SK-N-SH (cell line): ENCODE results near the gene LATS2. TPM values are rescaled to one million over a fixed set of nuclear protein-coding genes. Genes with fewer than 3 reads are reported as not detected.

ENCODE experiments used
- CTCF ChIA-PET: fragments of 300-600, 350-600 bp; formaldehyde crosslinking; extraction: SDS; loops from one replicate; lab custom pipeline; 2021; lab: Yijun Ruan, JAX
- POLR2A ChIA-PET: fragments of 350-600 bp; sonication (Branson Sonifier 250); formaldehyde crosslinking; extraction: SDS; loops from one replicate; lab custom pipeline; 2020; ENCODE audit warnings: antibody characterized with exemption, inconsistent platforms; lab: Yijun Ruan, JAX
- DNase-seq: peaks from one replicate; pipeline ENCODE4 v3.0.0; 2012
- H2AFZ ChIP-seq: fragments of 200-600 bp; sonication (generic); 2 replicates; pipeline ENCODE4 v1.8.1; 2016; ENCODE audit warnings: antibody characterized with exemption, mild to moderate bottlenecking, low read depth
- H3F3A ChIP-seq: fragments of 200-600 bp; sonication (generic); replicated peaks from 2 replicates; pipeline ENCODE3; 2016; ENCODE audit warnings: antibody characterized with exemption, mild to moderate bottlenecking; ENCODE audit not compliant: insufficient read depth
- H3K27ac ChIP-seq, 2 experiments: fragments of 200-500 bp in 1 of 2; fragments of 200-600 bp in 1 of 2; sonication (Bioruptor generic) in 1 of 2; sonication (generic), shearing (Covaris generic) in 1 of 2; 2 replicates each; pipeline versions ENCODE4 v1.5.1 to v1.6.1; 2014 to 2016; ENCODE audit warnings: low read depth in 2 of 2, inconsistent platforms in 1 of 2, low read length in 1 of 2, mild to moderate bottlenecking in 1 of 2, mixed read lengths in 1 of 2
- H3K27me3 ChIP-seq: fragments of 200-600 bp; sonication (generic), shearing (Covaris generic); 2 replicates; pipeline ENCODE4 v1.6.1; 2016; ENCODE audit warnings: mixed run types; ENCODE audit not compliant: insufficient read depth
- H3K36me3 ChIP-seq, 2 experiments: fragments of 200-500 bp in 1 of 2; fragments of 200-600 bp in 1 of 2; sonication (Bioruptor generic) in 1 of 2; sonication (generic) in 1 of 2; replicated peaks in 1 of 2; 2 replicates each; pipeline versions ENCODE3 to v1.5.1; 2014 to 2016; ENCODE audit warnings: low read length in 1 of 2, mild to moderate bottlenecking in 1 of 2; ENCODE audit not compliant: insufficient read depth in 2 of 2, control insufficient read depth in 1 of 2
- H3K4me1 ChIP-seq, 2 experiments: fragments of 200-500 bp in 1 of 2; fragments of 200-600 bp in 1 of 2; sonication (Bioruptor generic) in 1 of 2; sonication (generic), shearing (Covaris generic) in 1 of 2; 2 replicates each; pipeline versions ENCODE4 v1.5.1 to v1.6.1; 2014 to 2016; ENCODE audit warnings: low read depth in 1 of 2, low read length in 1 of 2, mixed run types in 1 of 2; ENCODE audit not compliant: insufficient read depth in 2 of 2, control insufficient read depth in 1 of 2
- H3K4me2 ChIP-seq: fragments of 200-600 bp; sonication (generic), shearing (Covaris generic); 2 replicates; pipeline ENCODE4 v1.6.1; 2017; ENCODE audit warnings: mixed run types
- H3K4me3 ChIP-seq, 2 experiments: fragments of 200-500 bp in 1 of 2; fragments of 200-600 bp in 1 of 2; sonication (Bioruptor generic) in 1 of 2; sonication (generic), shearing (Covaris generic) in 1 of 2; 2 replicates each; pipeline versions ENCODE4 v1.5.1 to v1.8.1; 2014 to 2016; ENCODE audit warnings: low read depth in 2 of 2, inconsistent platforms in 1 of 2, low read length in 1 of 2, mild to moderate bottlenecking in 1 of 2, mixed read lengths in 1 of 2, moderate library complexity in 1 of 2
- H3K79me2 ChIP-seq: fragments of 200-600 bp; sonication (generic); 2 replicates; pipeline ENCODE4 v1.8.1; 2017; ENCODE audit warnings: mild to moderate bottlenecking; ENCODE audit not compliant: insufficient read depth
- H3K9ac ChIP-seq: fragments of 200-600 bp; sonication (generic); 2 replicates; pipeline ENCODE4 v1.6.1; 2017; ENCODE audit warnings: mixed run types
- H3K9me2 ChIP-seq: fragments of 200-600 bp; sonication (generic); 2 replicates; pipeline ENCODE4 v1.6.1; 2017; ENCODE audit warnings: mixed run types
- H3K9me3 ChIP-seq: fragments of 200-600 bp; sonication (generic); 2 replicates; pipeline ENCODE4 v1.6.1; 2017; ENCODE audit warnings: mixed run types, mild to moderate bottlenecking, moderate library complexity
- H4K20me1 ChIP-seq: fragments of 200-600 bp; sonication (generic); 2 replicates; pipeline ENCODE4 v1.6.1; 2017; ENCODE audit warnings: mild to moderate bottlenecking, mixed run types; ENCODE audit not compliant: insufficient read depth
- CHD2 ChIP-seq: fragments of 150-350 bp; IDR thresholded peaks from 2 replicates; pipeline ENCODE4 v1.6.1; 2018; ENCODE audit warnings: low read length; ENCODE audit not compliant: partially characterized antibody
- EP300 ChIP-seq, 2 experiments: IDR thresholded peaks; 2 replicates each; pipeline versions ENCODE4 v1.4.0 to v1.6.1; 2012; ENCODE audit warnings: borderline replicate concordance in 1 of 2, low read depth in 1 of 2, low read length in 1 of 2
- EZH2phosphoT487 ChIP-seq: fragments of 200-600 bp; sonication (generic); IDR thresholded peaks from 2 replicates; pipeline ENCODE4 v1.6.1; 2017; ENCODE audit warnings: low read depth, mixed run types, mild to moderate bottlenecking, antibody characterized with exemption, moderate library complexity, borderline replicate concordance
- FOSL2 ChIP-seq: IDR thresholded peaks from 2 replicates; pipeline ENCODE4 v1.4.0; 2012; ENCODE audit warnings: low read depth, mild to moderate bottlenecking, moderate library complexity, borderline replicate concordance
- GABPA ChIP-seq: IDR thresholded peaks from 2 replicates; pipeline ENCODE4 v1.4.0; 2012; ENCODE audit warnings: low read depth, mild to moderate bottlenecking
- GATA2 ChIP-seq: sonication (generic); formaldehyde crosslinking; IDR thresholded peaks from 2 replicates; pipeline ENCODE4 v1.5.0; 2020; ENCODE audit warnings: mild to moderate bottlenecking, missing genetic modification reagents
- JUND ChIP-seq: IDR thresholded peaks from 2 replicates; pipeline ENCODE4 v1.4.0; 2012
- MEF2A ChIP-seq: IDR thresholded peaks from 2 replicates; pipeline ENCODE4 v1.4.0; 2012; ENCODE audit warnings: low read depth, borderline replicate concordance
- MXI1 ChIP-seq: IDR thresholded peaks from 2 replicates; pipeline ENCODE4 v1.6.1; 2012; ENCODE audit warnings: mild to moderate bottlenecking, low read depth, low read length, improper control_type of control experiment
- POLR2AphosphoS5 ChIP-seq: IDR thresholded peaks from 2 replicates; pipeline ENCODE4 v1.6.1; 2012; ENCODE audit warnings: low read depth, low read length
- RAD21 ChIP-seq: IDR thresholded peaks from 2 replicates; pipeline ENCODE4 v1.6.1; 2012; ENCODE audit warnings: mild to moderate bottlenecking, low read length
- RCOR1 ChIP-seq: fragments of 150-350 bp; IDR thresholded peaks from 2 replicates; pipeline ENCODE4 v1.6.1; 2017; ENCODE audit warnings: antibody characterized with exemption, low read length
- RXRA ChIP-seq: IDR thresholded peaks from 2 replicates; pipeline ENCODE4 v1.4.0; 2012; ENCODE audit warnings: low read depth, mild to moderate bottlenecking, borderline replicate concordance
- SMC3 ChIP-seq: IDR thresholded peaks from 2 replicates; pipeline ENCODE4 v1.6.1; 2012; ENCODE audit warnings: low read depth, low read length, improper control_type of control experiment
- TAF1 ChIP-seq: IDR thresholded peaks from 2 replicates; pipeline ENCODE4 v1.6.1; 2012; ENCODE audit warnings: low read depth, mild to moderate bottlenecking, low read length, moderate library complexity, borderline replicate concordance
- TEAD4 ChIP-seq: IDR thresholded peaks from 2 replicates; pipeline ENCODE4 v1.4.0; 2012; ENCODE audit warnings: mild to moderate bottlenecking, borderline replicate concordance; ENCODE audit not compliant: insufficient read depth
- USF2 ChIP-seq: fragments of 150-350 bp; IDR thresholded peaks from 2 replicates; pipeline ENCODE4 v1.6.1; 2017; ENCODE audit warnings: antibody characterized with exemption, low read length, low read depth, borderline replicate concordance
- WGBS: methylation state at CpG from one replicate; pipeline ENCODE4 v1.1.6; 2017; ENCODE audit warnings: low lambda C conversion rate; 5-methylcytosine and 5-hydroxymethylcytosine counted together
- polyA plus RNA-seq, 3 experiments: library from polyadenylated mRNA; depleted of rRNA; stranded (reverse); fragments of >200 nt; gene quantifications; 2 replicates each; pipeline ENCODE4 v1.2.3, GENCODE V29; 2012
- TF ChIP-seq, protein P1 (sequence below): IDR thresholded peaks from 2 replicates; pipeline ENCODE4 v1.4.0; 2012; ENCODE audit warnings: low read depth, borderline replicate concordance
- TF ChIP-seq, protein P2 (sequence below): IDR thresholded peaks from 2 replicates; pipeline ENCODE4; 2012

The LATS2 gene
- polyA plus RNA-seq, 1 of the 3 experiments (the other 2 are of a cell fraction), result 19.6 TPM

DNA sequence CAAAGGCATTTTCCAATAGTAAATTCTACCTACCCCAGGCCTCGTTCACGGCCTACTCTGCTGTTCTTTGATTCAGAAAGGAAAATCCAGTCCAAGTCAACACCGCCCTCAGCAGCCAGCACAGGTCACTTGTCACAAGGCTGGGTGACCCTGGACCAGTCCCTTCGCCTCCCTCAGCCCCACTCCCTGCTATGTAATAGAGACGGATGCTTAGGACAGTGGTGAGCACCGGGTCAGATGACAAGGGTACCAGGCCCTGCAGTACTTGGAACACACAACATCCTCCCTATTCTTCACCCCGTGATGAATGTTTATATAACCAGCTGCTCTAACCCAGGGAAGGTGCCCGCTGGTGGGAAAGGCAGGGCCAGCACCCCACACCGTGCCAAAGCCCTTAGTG, 14.3 kb downstream of the LATS2 start:
- H3K79me2 ChIP-seq, result peaks cover 100% of the 10 kb centered on the region
- H3K4me3 ChIP-seq, result no peak overlapping the region
- H3K36me3 ChIP-seq, result peaks cover 6 to 33% of the 10 kb centered on the region in 2 experiments
- no peaks in the 10 kb centered on the region for H3K9me2 ChIP-seq
- 86% methylated on average over 7 of the region's 9 CpGs for WGBS
- POLR2A ChIA-PET, result no interaction called here
- no peak overlapping the region for H3K27ac ChIP-seq
- H3K9ac ChIP-seq, result no peak overlapping the region
- TF ChIP-seq JUND (no peak), MXI1 (no peak), RCOR1 (no peak), POLR2AphosphoS5 (no peak), CHD2 (no peak)
- no peaks in the 10 kb centered on the region for H3K9me3 ChIP-seq
- peaks cover 0 to 22% of the 10 kb centered on the region in 2 experiments; a peak in 2 of 4 replicates for H3K4me1 ChIP-seq
- CTCF ChIA-PET, result no interaction called here
- peaks cover 95% of the 10 kb centered on the region for H4K20me1 ChIP-seq
- H2AFZ ChIP-seq, result no peak overlapping the region
- H3K27me3 ChIP-seq, result no peaks in the 10 kb centered on the region
- DNase-seq, result no peak
- H3F3A ChIP-seq, result peaks cover 13% of the 10 kb centered on the region
- H3K4me2 ChIP-seq, result peak overlapping the region; percentile 8; the same call in 1 of the 2 replicates

DNA sequence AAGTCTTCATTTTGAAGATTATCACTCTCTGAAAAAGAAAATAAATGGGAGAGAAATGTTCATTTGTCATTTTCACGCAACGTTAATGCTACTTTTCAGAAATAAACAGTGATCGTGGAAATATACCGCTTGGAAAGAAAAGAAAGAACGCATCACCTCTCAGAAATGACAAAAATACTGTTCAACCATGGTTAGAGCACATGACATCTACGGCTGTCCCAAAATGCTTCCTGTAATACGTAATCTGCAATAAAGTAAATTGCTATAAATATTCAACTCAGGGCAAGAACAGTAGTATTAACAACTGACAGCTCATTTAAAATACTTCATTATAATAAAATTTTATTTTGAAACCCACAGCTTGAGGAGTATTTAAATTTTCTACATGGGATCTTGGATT, 15.2 kb downstream of the LATS2 start:
- peaks cover 0 to 22% of the 10 kb centered on the region in 2 experiments; a peak in 2 of 4 replicates for H3K4me1 ChIP-seq
- H3K9me2 ChIP-seq, result no peaks in the 10 kb centered on the region
- no peaks in the 10 kb centered on the region for H3K9me3 ChIP-seq
- peaks cover 100% of the 10 kb centered on the region for H3K79me2 ChIP-seq
- POLR2A ChIA-PET, result no interaction called here
- H3F3A ChIP-seq, result peaks cover 13% of the 10 kb centered on the region
- H3K36me3 ChIP-seq, result peaks cover 6 to 33% of the 10 kb centered on the region in 2 experiments
- TF ChIP-seq FOSL2 (no peak), TAF1 (no peak)
- TF ChIP-seq, protein P1, sequence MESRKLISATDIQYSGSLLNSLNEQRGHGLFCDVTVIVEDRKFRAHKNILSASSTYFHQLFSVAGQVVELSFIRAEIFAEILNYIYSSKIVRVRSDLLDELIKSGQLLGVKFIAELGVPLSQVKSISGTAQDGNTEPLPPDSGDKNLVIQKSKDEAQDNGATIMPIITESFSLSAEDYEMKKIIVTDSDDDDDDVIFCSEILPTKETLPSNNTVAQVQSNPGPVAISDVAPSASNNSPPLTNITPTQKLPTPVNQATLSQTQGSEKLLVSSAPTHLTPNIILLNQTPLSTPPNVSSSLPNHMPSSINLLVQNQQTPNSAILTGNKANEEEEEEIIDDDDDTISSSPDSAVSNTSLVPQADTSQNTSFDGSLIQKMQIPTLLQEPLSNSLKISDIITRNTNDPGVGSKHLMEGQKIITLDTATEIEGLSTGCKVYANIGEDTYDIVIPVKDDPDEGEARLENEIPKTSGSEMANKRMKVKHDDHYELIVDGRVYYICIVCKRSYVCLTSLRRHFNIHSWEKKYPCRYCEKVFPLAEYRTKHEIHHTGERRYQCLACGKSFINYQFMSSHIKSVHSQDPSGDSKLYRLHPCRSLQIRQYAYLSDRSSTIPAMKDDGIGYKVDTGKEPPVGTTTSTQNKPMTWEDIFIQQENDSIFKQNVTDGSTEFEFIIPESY, result no peak
- H2AFZ ChIP-seq, result no peak overlapping the region
- no peak overlapping the region for H3K27ac ChIP-seq
- H3K9ac ChIP-seq, result no peak overlapping the region
- no peak overlapping the region for H3K4me3 ChIP-seq
- H4K20me1 ChIP-seq, result peaks cover 95% of the 10 kb centered on the region
- CTCF ChIA-PET, result no interaction called here
- H3K4me2 ChIP-seq, result no peak overlapping the region
- H3K27me3 ChIP-seq, result no peaks in the 10 kb centered on the region
- WGBS, result 90% methylated on average over 7 of the region's 7 CpGs
- DNase-seq, result no peak

- H3F3A ChIP-seq, result peaks cover 13% of the 10 kb centered on the region
- H3K4me3 ChIP-seq, result no peak overlapping the region
- CTCF ChIA-PET, result no interaction called here
- H3K9ac ChIP-seq, result no peak overlapping the region
- peaks cover 95% of the 10 kb centered on the region for H4K20me1 ChIP-seq
- H3K9me3 ChIP-seq, result no peaks in the 10 kb centered on the region
- no peak overlapping the region for H2AFZ ChIP-seq
- H3K36me3 ChIP-seq, result peaks cover 6 to 29% of the 10 kb centered on the region in 2 experiments
- POLR2A ChIA-PET, result no interaction called here
- no peak for DNase-seq
- no peaks in the 10 kb centered on the region for H3K27me3 ChIP-seq
- 70% methylated on average over 5 of the region's 5 CpGs for WGBS
- H3K79me2 ChIP-seq, result peaks cover 100% of the 10 kb centered on the region
- no peak overlapping the region for H3K4me2 ChIP-seq
- H3K27ac ChIP-seq, result peak overlapping the region in 1 of 2 experiments; percentile 70; a peak in 2 of 4 replicates
- peaks cover 0 to 26% of the 10 kb centered on the region in 2 experiments; a peak in 2 of 4 replicates for H3K4me1 ChIP-seq
- H3K9me2 ChIP-seq, result no peaks in the 10 kb centered on the region
- TF ChIP-seq SMC3, result no peak
- TF ChIP-seq EZH2phosphoT487, result no peak
- TF ChIP-seq RAD21, result no peak
- no peak for TF ChIP-seq MXI1
- TF ChIP-seq GATA2, result no peak
- TF ChIP-seq EP300 (IDR thresholded peaks at IDR 0.05; ENCODE audit: borderline replicate concordance in 1 of 2, low read depth in 1 of 2, low read length in 1 of 2), result no peak
- TF ChIP-seq, protein P2, sequence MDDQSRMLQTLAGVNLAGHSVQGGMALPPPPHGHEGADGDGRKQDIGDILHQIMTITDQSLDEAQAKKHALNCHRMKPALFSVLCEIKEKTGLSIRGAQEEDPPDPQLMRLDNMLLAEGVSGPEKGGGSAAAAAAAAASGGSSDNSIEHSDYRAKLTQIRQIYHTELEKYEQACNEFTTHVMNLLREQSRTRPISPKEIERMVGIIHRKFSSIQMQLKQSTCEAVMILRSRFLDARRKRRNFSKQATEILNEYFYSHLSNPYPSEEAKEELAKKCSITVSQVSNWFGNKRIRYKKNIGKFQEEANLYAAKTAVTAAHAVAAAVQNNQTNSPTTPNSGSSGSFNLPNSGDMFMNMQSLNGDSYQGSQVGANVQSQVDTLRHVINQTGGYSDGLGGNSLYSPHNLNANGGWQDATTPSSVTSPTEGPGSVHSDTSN, result no peak
- no peak for TF ChIP-seq RXRA
- TF ChIP-seq GABPA, result no peak
- TF ChIP-seq USF2, result no peak
- no peak for TF ChIP-seq TEAD4
- TF ChIP-seq RCOR1, result no peak
- no peak for TF ChIP-seq MEF2A
Measured at GRCh38 chr13:21045100-21045499, 16.3 kb downstream of the LATS2 start.
